ENCODE results near the gene HELZ. TPM values are rescaled to one million over a fixed set of nuclear protein-coding genes. Genes with fewer than 3 reads are reported as not detected.

The HELZ gene
- polyA plus RNA-seq, 3 donors: 24.8 to 44.1 (median 39.9) TPM

- peaks cover 12% of the 10 kb centered on the region for H3K79me2 ChIP-seq (ENCODE audit: insufficient read depth, low read length)
- H3K36me3 ChIP-seq (replicated peaks in 1 of 2; ENCODE audit: control insufficient read depth in 1 of 2, insufficient read depth in 2 of 2, low read length in 2 of 2): peaks cover 75 to 83% of the 10 kb centered on the region in 2 donors
- no peaks in the 10 kb centered on the region for H3K27me3 ChIP-seq (ENCODE audit: control insufficient read depth in 2 of 2, insufficient read depth in 2 of 2, low read length in 2 of 2)
- H2AFZ ChIP-seq (ENCODE audit: insufficient read depth, low read depth, low read length, poor library complexity, severe bottlenecking): no peak overlapping the region
- no peaks in the 10 kb centered on the region for H3K9me3 ChIP-seq (replicated peaks in 1 of 2; ENCODE audit: control insufficient read depth in 1 of 2, insufficient read depth in 1 of 2, low read length in 2 of 2)
- Mint-ChIP-seq H3K27me3 (ENCODE audit: low read depth in 3 of 3) (no peaks in the 10 kb centered on the region), H3K4me1 (peaks cover 24% of the 10 kb centered on the region), H3K36me3 (peaks cover 72 to 79% of the 10 kb centered on the region in 2 donors), H3K4me3 (peak overlapping the region in 1 of 2 donors; percentile 44), H3K9me3 (peaks cover 0 to 5% (median 3%) of the 10 kb centered on the region in 7 donors), H3K27ac (peak overlapping the region; percentile 1 to 89 (median 70))
- peaks cover 47% of the 10 kb centered on the region for H4K20me1 ChIP-seq (ENCODE audit: insufficient read depth, low read length)
- H3K4me1 ChIP-seq (ENCODE audit: control insufficient read depth in 1 of 2, insufficient read depth in 2 of 2, low read length in 2 of 2): peaks cover 10 to 13% of the 10 kb centered on the region in 2 donors
- H3K4me2 ChIP-seq (replicated peaks; ENCODE audit: extremely low read depth, low read length, poor library complexity, severe bottlenecking): no peak overlapping the region
- H3K4me3 ChIP-seq (replicated peaks in 1 of 3; ENCODE audit: low read depth in 2 of 3, low read length in 3 of 3): no peak overlapping the region
- intact Hi-C loops (cut with micrococcal nuclease): no loop called here
- no peak for DNase-seq
- TF ChIP-seq, protein P1, sequence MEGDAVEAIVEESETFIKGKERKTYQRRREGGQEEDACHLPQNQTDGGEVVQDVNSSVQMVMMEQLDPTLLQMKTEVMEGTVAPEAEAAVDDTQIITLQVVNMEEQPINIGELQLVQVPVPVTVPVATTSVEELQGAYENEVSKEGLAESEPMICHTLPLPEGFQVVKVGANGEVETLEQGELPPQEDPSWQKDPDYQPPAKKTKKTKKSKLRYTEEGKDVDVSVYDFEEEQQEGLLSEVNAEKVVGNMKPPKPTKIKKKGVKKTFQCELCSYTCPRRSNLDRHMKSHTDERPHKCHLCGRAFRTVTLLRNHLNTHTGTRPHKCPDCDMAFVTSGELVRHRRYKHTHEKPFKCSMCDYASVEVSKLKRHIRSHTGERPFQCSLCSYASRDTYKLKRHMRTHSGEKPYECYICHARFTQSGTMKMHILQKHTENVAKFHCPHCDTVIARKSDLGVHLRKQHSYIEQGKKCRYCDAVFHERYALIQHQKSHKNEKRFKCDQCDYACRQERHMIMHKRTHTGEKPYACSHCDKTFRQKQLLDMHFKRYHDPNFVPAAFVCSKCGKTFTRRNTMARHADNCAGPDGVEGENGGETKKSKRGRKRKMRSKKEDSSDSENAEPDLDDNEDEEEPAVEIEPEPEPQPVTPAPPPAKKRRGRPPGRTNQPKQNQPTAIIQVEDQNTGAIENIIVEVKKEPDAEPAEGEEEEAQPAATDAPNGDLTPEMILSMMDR (IDR thresholded peaks at IDR 0.05): no peak
- 25% methylated on average over 4 of the region's 10 CpGs for WGBS (ENCODE audit: insufficient coverage)
- H3K27ac ChIP-seq (ENCODE audit: low read depth in 1 of 2, low read length in 2 of 2): peak overlapping the region; percentile 41 to 66
- peak overlapping the region; percentile 28 for H3K9ac ChIP-seq (ENCODE audit: insufficient read depth, low read length, poor library complexity, severe bottlenecking)
These were observed 105.0 kb downstream of the HELZ start for GRCh38 chr17:67139784-67140665.

DNA sequence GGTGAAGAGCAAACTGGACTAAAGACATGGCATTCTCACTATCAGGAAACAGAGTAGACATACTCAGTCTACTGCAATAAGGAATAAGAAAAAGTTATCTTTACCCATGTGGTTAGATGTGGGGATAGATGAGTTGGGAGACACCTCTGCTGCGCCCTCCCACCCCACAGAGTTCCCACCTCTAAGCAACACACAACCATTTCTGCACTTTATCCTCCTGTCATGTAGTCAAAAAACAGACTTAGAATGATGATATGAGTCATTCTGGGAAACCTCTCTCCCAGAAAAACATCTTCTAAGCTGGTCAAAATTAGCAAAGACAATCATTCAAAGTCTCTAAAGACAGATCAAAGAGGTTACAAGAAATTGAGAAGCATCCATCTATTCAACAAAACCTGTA, 105.7 kb downstream of the HELZ start:
- Mint-ChIP-seq H3K9me3 (peaks cover 0 to 5% (median 2%) of the 10 kb centered on the region in 7 donors), H3K36me3 (peaks cover 67 to 79% of the 10 kb centered on the region in 2 donors), H3K27ac (peak overlapping the region in 1 of 7 donors; percentile 6), H3K27me3 (ENCODE audit: low read depth in 3 of 3) (no peaks in the 10 kb centered on the region), H3K4me1 (peaks cover 24% of the 10 kb centered on the region), H3K4me3 (no peak overlapping the region)
- H2AFZ ChIP-seq (ENCODE audit: insufficient read depth, low read depth, low read length, poor library complexity, severe bottlenecking): no peak overlapping the region
- TF ChIP-seq, protein P1 (IDR thresholded peaks at IDR 0.05): no peak
- peaks cover 75 to 83% of the 10 kb centered on the region in 2 donors for H3K36me3 ChIP-seq (replicated peaks in 1 of 2; ENCODE audit: control insufficient read depth in 1 of 2, insufficient read depth in 2 of 2, low read length in 2 of 2)
- H3K4me3 ChIP-seq (replicated peaks in 1 of 3; ENCODE audit: low read depth in 2 of 3, low read length in 3 of 3): no peak overlapping the region
- H3K4me1 ChIP-seq (ENCODE audit: control insufficient read depth in 1 of 2, insufficient read depth in 2 of 2, low read length in 2 of 2): peaks cover 10 to 13% of the 10 kb centered on the region in 2 donors
- WGBS (ENCODE audit: insufficient coverage): no CpG with 5 or more reads among the region's 1 CpG
- H3K9me3 ChIP-seq (replicated peaks in 1 of 2; ENCODE audit: control insufficient read depth in 1 of 2, insufficient read depth in 1 of 2, low read length in 2 of 2): no peaks in the 10 kb centered on the region
- H3K27ac ChIP-seq (ENCODE audit: low read depth in 1 of 2, low read length in 2 of 2): peak overlapping the region in 1 of 2 donors; percentile 66
- peaks cover 47% of the 10 kb centered on the region for H4K20me1 ChIP-seq (ENCODE audit: insufficient read depth, low read length)
- intact Hi-C loops (cut with micrococcal nuclease): no loop called here
- no peak for DNase-seq
- H3K9ac ChIP-seq (ENCODE audit: insufficient read depth, low read length, poor library complexity, severe bottlenecking): no peak overlapping the region
- no peaks in the 10 kb centered on the region for H3K27me3 ChIP-seq (ENCODE audit: control insufficient read depth in 2 of 2, insufficient read depth in 2 of 2, low read length in 2 of 2)
- H3K4me2 ChIP-seq (replicated peaks; ENCODE audit: extremely low read depth, low read length, poor library complexity, severe bottlenecking): no peak overlapping the region
- peaks cover 12% of the 10 kb centered on the region for H3K79me2 ChIP-seq (ENCODE audit: insufficient read depth, low read length)

Data from CD14-positive monocyte (primary cell).